Mucosa of stomach (tissue), 1 donor: ENCODE measurements around the gene FILIP1L.

ENCODE experiments used
- H3K27me3 ChIP-seq: one replicate; pipeline ENCODE4 v1.7.0; 2013; ENCODE audit warnings: mild to moderate bottlenecking, low read length; ENCODE audit not compliant: control insufficient read depth, insufficient read depth
- H3K36me3 ChIP-seq: one replicate; pipeline ENCODE4 v1.7.0; 2013; ENCODE audit warnings: low read length; ENCODE audit not compliant: control insufficient read depth, insufficient read depth
- H3K4me1 ChIP-seq: one replicate; pipeline ENCODE4 v1.7.0; 2013; ENCODE audit warnings: mild to moderate bottlenecking, low read length; ENCODE audit not compliant: control insufficient read depth, insufficient read depth
- H3K4me3 ChIP-seq: one replicate; pipeline ENCODE4 v1.7.0; 2013; ENCODE audit warnings: low read length
- H3K9ac ChIP-seq: one replicate; pipeline ENCODE4 v1.7.0; 2013; ENCODE audit warnings: mild to moderate bottlenecking, low read length, moderate library complexity
- H3K9me3 ChIP-seq: one replicate; pipeline ENCODE4 v1.7.0; 2013; ENCODE audit warnings: mild to moderate bottlenecking, low read length, moderate library complexity; ENCODE audit not compliant: control insufficient read depth
- donor health status: Pancreatic carcinoma.

Gene FILIP1L

GRCh38 chr3:99907959-99908544 is 206.2 kb downstream of the FILIP1L start:
- Histone ChIP-seq H3K27me3 (no peaks in the 10 kb centered on the region), H3K9ac (no peak overlapping the region), H3K4me1 (peaks cover 23% of the 10 kb centered on the region), H3K4me3 (no peak overlapping the region), H3K9me3 (no peaks in the 10 kb centered on the region), H3K36me3 (no peaks in the 10 kb centered on the region)

- no peaks in the 10 kb centered on the region for H3K9me3 ChIP-seq
- H3K4me3 ChIP-seq, result no peak overlapping the region
- H3K9ac ChIP-seq, result no peak overlapping the region
- no peaks in the 10 kb centered on the region for H3K27me3 ChIP-seq
- H3K36me3 ChIP-seq, result no peaks in the 10 kb centered on the region
- peaks cover 10% of the 10 kb centered on the region for H3K4me1 ChIP-seq
Observed at GRCh38 chr3:99903869-99904268, 210.4 kb downstream of the FILIP1L start.

- Histone ChIP-seq H3K4me3 (no peak overlapping the region), H3K4me1 (peaks cover 9% of the 10 kb centered on the region), H3K27me3 (no peaks in the 10 kb centered on the region), H3K9me3 (no peaks in the 10 kb centered on the region), H3K9ac (no peak overlapping the region), H3K36me3 (no peaks in the 10 kb centered on the region)
Observed at GRCh38 chr3:99902091-99902490, 212.2 kb downstream of the FILIP1L start.

GRCh38 chr3:99901200-99901926 is 212.9 kb downstream of the FILIP1L start:
- no peaks in the 10 kb centered on the region for H3K36me3 ChIP-seq
- peaks cover 9% of the 10 kb centered on the region for H3K4me1 ChIP-seq
- no peaks in the 10 kb centered on the region for H3K27me3 ChIP-seq
- no peak overlapping the region for H3K9ac ChIP-seq
- H3K4me3 ChIP-seq, result no peak overlapping the region
- H3K9me3 ChIP-seq, result no peaks in the 10 kb centered on the region

GRCh38 chr3:99900248-99900647 is 214.1 kb downstream of the FILIP1L start:
- no peaks in the 10 kb centered on the region for H3K9me3 ChIP-seq
- no peaks in the 10 kb centered on the region for H3K36me3 ChIP-seq
- H3K9ac ChIP-seq, result no peak overlapping the region
- no peaks in the 10 kb centered on the region for H3K27me3 ChIP-seq
- peaks cover 9% of the 10 kb centered on the region for H3K4me1 ChIP-seq
- no peak overlapping the region for H3K4me3 ChIP-seq

- Histone ChIP-seq H3K36me3 (no peaks in the 10 kb centered on the region), H3K27me3 (no peaks in the 10 kb centered on the region), H3K9me3 (no peaks in the 10 kb centered on the region), H3K4me3 (no peak overlapping the region), H3K4me1 (peaks cover 9% of the 10 kb centered on the region), H3K9ac (no peak overlapping the region)
Observed at GRCh38 chr3:99899603-99900002, 214.7 kb downstream of the FILIP1L start.

GRCh38 chr3:99896482-99896881 is 217.8 kb downstream of the FILIP1L start:
- Histone ChIP-seq H3K4me3 (no peak overlapping the region), H3K27me3 (no peaks in the 10 kb centered on the region), H3K36me3 (no peaks in the 10 kb centered on the region), H3K4me1 (peaks cover 9% of the 10 kb centered on the region), H3K9me3 (no peaks in the 10 kb centered on the region), H3K9ac (no peak overlapping the region)

- H3K9ac ChIP-seq, result no peak overlapping the region
- no peaks in the 10 kb centered on the region for H3K9me3 ChIP-seq
- H3K36me3 ChIP-seq, result no peaks in the 10 kb centered on the region
- H3K27me3 ChIP-seq, result no peaks in the 10 kb centered on the region
- H3K4me1 ChIP-seq, result peaks cover 4% of the 10 kb centered on the region
- H3K4me3 ChIP-seq, result no peak overlapping the region
Observed at GRCh38 chr3:99895703-99896441, 218.4 kb downstream of the FILIP1L start.

- H3K36me3 ChIP-seq, result no peaks in the 10 kb centered on the region
- H3K9me3 ChIP-seq, result no peaks in the 10 kb centered on the region
- no peaks in the 10 kb centered on the region for H3K27me3 ChIP-seq
- no peak overlapping the region for H3K9ac ChIP-seq
- no peak overlapping the region for H3K4me3 ChIP-seq
- no peaks in the 10 kb centered on the region for H3K4me1 ChIP-seq
Observed at GRCh38 chr3:99895131-99895696, 219.1 kb downstream of the FILIP1L start.

- Histone ChIP-seq H3K36me3 (no peaks in the 10 kb centered on the region), H3K4me1 (no peaks in the 10 kb centered on the region), H3K9me3 (no peaks in the 10 kb centered on the region), H3K27me3 (no peaks in the 10 kb centered on the region), H3K9ac (no peak overlapping the region), H3K4me3 (no peak overlapping the region)
Observed at GRCh38 chr3:99892332-99892731, 222.0 kb downstream of the FILIP1L start.

- Histone ChIP-seq H3K36me3 (no peaks in the 10 kb centered on the region), H3K4me3 (no peak overlapping the region), H3K9ac (no peak overlapping the region), H3K4me1 (no peaks in the 10 kb centered on the region), H3K27me3 (no peaks in the 10 kb centered on the region), H3K9me3 (no peaks in the 10 kb centered on the region)
Observed at GRCh38 chr3:99891610-99892285, 222.6 kb downstream of the FILIP1L start.
